HepG2 (cell line): ENCODE measurements around the gene FTL. TPM values are rescaled to one million over a fixed set of nuclear protein-coding genes. Genes with fewer than 3 reads are reported as not detected.

Experiments
- ELF3 ChIP-seq: IDR thresholded peaks from 2 replicates; pipeline ENCODE4 v1.6.1; 2016; ENCODE audit warnings: missing genetic modification reagents, missing compliant biosample characterization
- MXD4 ChIP-seq: IDR thresholded peaks from 2 replicates; pipeline ENCODE4 v1.6.1; 2016; ENCODE audit warnings: mild to moderate bottlenecking, missing biosample characterization, missing genetic modification reagents
- ZKSCAN8 ChIP-seq: IDR thresholded peaks from 2 replicates; pipeline ENCODE4 v1.6.1; 2016; ENCODE audit warnings: borderline replicate concordance, missing genetic modification reagents, missing compliant biosample characterization
- ZNF138 ChIP-seq: sonication (generic); formaldehyde crosslinking; IDR thresholded peaks from 2 replicates; pipeline ENCODE4 v1.5.0; 2020; ENCODE audit warnings: mild to moderate bottlenecking, low read depth, missing genetic modification reagents
- ZNF230 ChIP-seq: sonication (generic); formaldehyde crosslinking; IDR thresholded peaks from 2 replicates; pipeline ENCODE4 v1.4.0; 2020; ENCODE audit warnings: mild to moderate bottlenecking, missing genetic modification reagents
- ZNF282 ChIP-seq: fragments of 450-650 bp; IDR thresholded peaks from 2 replicates; pipeline ENCODE4 v1.6.1; 2018; ENCODE audit not compliant: partially characterized antibody
- ZNF558 ChIP-seq: sonication (generic); formaldehyde crosslinking; IDR thresholded peaks from 2 replicates; pipeline ENCODE4 v1.9.0; 2022; ENCODE audit warnings: mild to moderate bottlenecking, missing genetic modification reagents, borderline replicate concordance
- ZNF615 ChIP-seq: sonication (generic); formaldehyde crosslinking; IDR thresholded peaks from 2 replicates; pipeline ENCODE4 v1.5.0; 2020; ENCODE audit warnings: mild to moderate bottlenecking, missing genetic modification reagents, borderline replicate concordance
- ZNF766 ChIP-seq: sonication (generic); formaldehyde crosslinking; IDR thresholded peaks from 2 replicates; pipeline ENCODE4 v1.5.0; 2020; ENCODE audit warnings: missing genetic modification reagents, borderline replicate concordance
- polyA plus RNA-seq, 8 experiments: library from polyadenylated mRNA; depleted of rRNA in 3 of 8; stranded (reverse) in 7 of 8; unstranded in 1 of 8; fragments of >200 nt; fragmentation: Illumina TruSeq in 4 of 8; extraction: Trizol in 4 of 8; gene quantifications; 2 replicates each; pipeline versions ENCODE4 v1.2.1 to v1.2.3, GENCODE V29; 2011 to 2016; ENCODE audit warnings: low read depth in 4 of 8, missing spikeins in 1 of 8, mixed read lengths in 1 of 8; ENCODE audit not compliant: insufficient read depth in 1 of 8
- total RNA-seq, 5 experiments: library from RNA; depleted of rRNA; stranded (reverse); fragments of >200 nt; fragmentation: Illumina TruSeq; extraction: Trizol; gene quantifications; 2 replicates each; pipeline ENCODE4 v1.2.3, GENCODE V29; 2016; ENCODE audit warnings: low read depth in 1 of 5
- TF ChIP-seq, protein P1 (sequence below): sonication (generic); formaldehyde crosslinking; IDR thresholded peaks from 2 replicates; pipeline ENCODE4 v1.4.0; 2020; ENCODE audit warnings: mild to moderate bottlenecking, missing genetic modification reagents
- TF ChIP-seq, protein P2 (sequence below): sonication (generic); formaldehyde crosslinking; IDR thresholded peaks from 2 replicates; pipeline ENCODE4 v1.5.0; 2020; ENCODE audit warnings: mild to moderate bottlenecking, missing genetic modification reagents
- TF ChIP-seq, protein P3 (sequence below): sonication (generic); formaldehyde crosslinking; IDR thresholded peaks from 2 replicates; pipeline ENCODE4 v1.5.0; 2020; ENCODE audit warnings: missing genetic modification reagents
- TF ChIP-seq, protein P4 (sequence below): sonication (generic); formaldehyde crosslinking; IDR thresholded peaks from 2 replicates; pipeline ENCODE4 v1.5.0; 2020; ENCODE audit warnings: missing genetic modification reagents
- TF ChIP-seq, protein P5 (sequence below): sonication (generic); formaldehyde crosslinking; IDR thresholded peaks from 2 replicates; pipeline ENCODE4 v1.4.0; 2020; ENCODE audit warnings: mild to moderate bottlenecking, missing genetic modification reagents, borderline replicate concordance
- TF ChIP-seq, protein P6 (sequence below): sonication (generic); formaldehyde crosslinking; IDR thresholded peaks from 2 replicates; pipeline ENCODE4 v1.8.1; 2023; ENCODE audit warnings: mild to moderate bottlenecking, missing genetic modification reagents

FTL gene
- total and polyA plus RNA-seq, 2 of the 13 experiments (the other 11 are each of a cell fraction or from before 2014, with no cell fraction given), result 2,721 to 8,800 TPM

DNA sequence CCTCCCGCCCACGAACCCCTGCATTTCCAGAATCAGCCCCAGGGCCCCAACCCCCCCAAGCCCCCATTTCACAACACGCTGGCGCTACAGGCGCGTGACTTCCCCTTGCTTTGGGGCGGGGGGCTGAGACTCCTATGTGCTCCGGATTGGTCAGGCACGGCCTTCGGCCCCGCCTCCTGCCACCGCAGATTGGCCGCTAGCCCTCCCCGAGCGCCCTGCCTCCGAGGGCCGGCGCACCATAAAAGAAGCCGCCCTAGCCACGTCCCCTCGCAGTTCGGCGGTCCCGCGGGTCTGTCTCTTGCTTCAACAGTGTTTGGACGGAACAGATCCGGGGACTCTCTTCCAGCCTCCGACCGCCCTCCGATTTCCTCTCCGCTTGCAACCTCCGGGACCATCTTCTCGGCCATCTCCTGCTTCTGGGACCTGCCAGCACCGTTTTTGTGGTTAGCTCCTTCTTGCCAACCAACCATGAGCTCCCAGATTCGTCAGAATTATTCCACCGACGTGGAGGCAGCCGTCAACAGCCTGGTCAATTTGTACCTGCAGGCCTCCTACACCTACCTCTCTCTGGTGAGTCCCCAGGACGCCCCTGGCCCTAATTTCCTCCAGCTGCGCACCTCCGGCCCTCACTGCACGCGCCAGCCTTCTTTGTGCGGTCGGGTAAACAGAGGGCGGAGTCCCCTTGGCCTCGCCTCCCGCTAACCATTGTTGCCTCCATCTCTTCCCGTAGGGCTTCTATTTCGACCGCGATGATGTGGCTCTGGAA is at the start of gene FTL (continued):
- TF ChIP-seq, protein P1, sequence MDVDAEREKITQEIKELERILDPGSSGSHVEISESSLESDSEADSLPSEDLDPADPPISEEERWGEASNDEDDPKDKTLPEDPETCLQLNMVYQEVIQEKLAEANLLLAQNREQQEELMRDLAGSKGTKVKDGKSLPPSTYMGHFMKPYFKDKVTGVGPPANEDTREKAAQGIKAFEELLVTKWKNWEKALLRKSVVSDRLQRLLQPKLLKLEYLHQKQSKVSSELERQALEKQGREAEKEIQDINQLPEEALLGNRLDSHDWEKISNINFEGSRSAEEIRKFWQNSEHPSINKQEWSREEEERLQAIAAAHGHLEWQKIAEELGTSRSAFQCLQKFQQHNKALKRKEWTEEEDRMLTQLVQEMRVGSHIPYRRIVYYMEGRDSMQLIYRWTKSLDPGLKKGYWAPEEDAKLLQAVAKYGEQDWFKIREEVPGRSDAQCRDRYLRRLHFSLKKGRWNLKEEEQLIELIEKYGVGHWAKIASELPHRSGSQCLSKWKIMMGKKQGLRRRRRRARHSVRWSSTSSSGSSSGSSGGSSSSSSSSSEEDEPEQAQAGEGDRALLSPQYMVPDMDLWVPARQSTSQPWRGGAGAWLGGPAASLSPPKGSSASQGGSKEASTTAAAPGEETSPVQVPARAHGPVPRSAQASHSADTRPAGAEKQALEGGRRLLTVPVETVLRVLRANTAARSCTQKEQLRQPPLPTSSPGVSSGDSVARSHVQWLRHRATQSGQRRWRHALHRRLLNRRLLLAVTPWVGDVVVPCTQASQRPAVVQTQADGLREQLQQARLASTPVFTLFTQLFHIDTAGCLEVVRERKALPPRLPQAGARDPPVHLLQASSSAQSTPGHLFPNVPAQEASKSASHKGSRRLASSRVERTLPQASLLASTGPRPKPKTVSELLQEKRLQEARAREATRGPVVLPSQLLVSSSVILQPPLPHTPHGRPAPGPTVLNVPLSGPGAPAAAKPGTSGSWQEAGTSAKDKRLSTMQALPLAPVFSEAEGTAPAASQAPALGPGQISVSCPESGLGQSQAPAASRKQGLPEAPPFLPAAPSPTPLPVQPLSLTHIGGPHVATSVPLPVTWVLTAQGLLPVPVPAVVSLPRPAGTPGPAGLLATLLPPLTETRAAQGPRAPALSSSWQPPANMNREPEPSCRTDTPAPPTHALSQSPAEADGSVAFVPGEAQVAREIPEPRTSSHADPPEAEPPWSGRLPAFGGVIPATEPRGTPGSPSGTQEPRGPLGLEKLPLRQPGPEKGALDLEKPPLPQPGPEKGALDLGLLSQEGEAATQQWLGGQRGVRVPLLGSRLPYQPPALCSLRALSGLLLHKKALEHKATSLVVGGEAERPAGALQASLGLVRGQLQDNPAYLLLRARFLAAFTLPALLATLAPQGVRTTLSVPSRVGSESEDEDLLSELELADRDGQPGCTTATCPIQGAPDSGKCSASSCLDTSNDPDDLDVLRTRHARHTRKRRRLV, result 0 out of 2 replicates have a peak, but pooled peaks have one; percentile 49
- TF ChIP-seq ZNF230 (CRISPR knock-in tag) (peak; percentile 33; the same call in 1 of the 2 replicates), ZKSCAN8 (0 out of 2 replicates have a peak, but pooled peaks have one; percentile 40), ZNF558 (peak; percentile 74; the same call in 1 of the 2 replicates), ZNF615 (CRISPR knock-in tag) (peak; percentile 31), ZNF282 (no peak), ELF3 (CRISPR knock-in tag) (peak; percentile 62; the same call in 1 of the 2 replicates), MXD4 (no peak; the same call in none of the 2 replicates), ZNF766 (peak; percentile 79), ZNF138 (no peak; the same call in none of the 2 replicates)
- TF ChIP-seq, protein P2, sequence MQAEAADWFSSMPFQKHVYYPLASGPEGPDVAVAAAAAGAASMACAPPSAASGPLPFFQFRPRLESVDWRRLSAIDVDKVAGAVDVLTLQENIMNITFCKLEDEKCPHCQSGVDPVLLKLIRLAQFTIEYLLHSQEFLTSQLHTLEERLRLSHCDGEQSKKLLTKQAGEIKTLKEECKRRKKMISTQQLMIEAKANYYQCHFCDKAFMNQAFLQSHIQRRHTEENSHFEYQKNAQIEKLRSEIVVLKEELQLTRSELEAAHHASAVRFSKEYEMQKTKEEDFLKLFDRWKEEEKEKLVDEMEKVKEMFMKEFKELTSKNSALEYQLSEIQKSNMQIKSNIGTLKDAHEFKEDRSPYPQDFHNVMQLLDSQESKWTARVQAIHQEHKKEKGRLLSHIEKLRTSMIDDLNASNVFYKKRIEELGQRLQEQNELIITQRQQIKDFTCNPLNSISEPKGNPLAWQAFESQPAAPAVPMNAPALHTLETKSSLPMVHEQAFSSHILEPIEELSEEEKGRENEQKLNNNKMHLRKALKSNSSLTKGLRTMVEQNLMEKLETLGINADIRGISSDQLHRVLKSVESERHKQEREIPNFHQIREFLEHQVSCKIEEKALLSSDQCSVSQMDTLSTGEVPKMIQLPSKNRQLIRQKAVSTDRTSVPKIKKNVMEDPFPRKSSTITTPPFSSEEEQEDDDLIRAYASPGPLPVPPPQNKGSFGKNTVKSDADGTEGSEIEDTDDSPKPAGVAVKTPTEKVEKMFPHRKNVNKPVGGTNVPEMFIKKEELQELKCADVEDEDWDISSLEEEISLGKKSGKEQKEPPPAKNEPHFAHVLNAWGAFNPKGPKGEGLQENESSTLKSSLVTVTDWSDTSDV (CRISPR knock-in tag), result no peak
- TF ChIP-seq, protein P3, sequence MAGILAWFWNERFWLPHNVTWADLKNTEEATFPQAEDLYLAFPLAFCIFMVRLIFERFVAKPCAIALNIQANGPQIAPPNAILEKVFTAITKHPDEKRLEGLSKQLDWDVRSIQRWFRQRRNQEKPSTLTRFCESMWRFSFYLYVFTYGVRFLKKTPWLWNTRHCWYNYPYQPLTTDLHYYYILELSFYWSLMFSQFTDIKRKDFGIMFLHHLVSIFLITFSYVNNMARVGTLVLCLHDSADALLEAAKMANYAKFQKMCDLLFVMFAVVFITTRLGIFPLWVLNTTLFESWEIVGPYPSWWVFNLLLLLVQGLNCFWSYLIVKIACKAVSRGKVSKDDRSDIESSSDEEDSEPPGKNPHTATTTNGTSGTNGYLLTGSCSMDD (CRISPR knock-in tag), result no peak
- TF ChIP-seq, protein P4, sequence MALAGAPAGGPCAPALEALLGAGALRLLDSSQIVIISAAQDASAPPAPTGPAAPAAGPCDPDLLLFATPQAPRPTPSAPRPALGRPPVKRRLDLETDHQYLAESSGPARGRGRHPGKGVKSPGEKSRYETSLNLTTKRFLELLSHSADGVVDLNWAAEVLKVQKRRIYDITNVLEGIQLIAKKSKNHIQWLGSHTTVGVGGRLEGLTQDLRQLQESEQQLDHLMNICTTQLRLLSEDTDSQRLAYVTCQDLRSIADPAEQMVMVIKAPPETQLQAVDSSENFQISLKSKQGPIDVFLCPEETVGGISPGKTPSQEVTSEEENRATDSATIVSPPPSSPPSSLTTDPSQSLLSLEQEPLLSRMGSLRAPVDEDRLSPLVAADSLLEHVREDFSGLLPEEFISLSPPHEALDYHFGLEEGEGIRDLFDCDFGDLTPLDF (CRISPR knock-in tag), result peak; percentile 65
- TF ChIP-seq, protein P5, sequence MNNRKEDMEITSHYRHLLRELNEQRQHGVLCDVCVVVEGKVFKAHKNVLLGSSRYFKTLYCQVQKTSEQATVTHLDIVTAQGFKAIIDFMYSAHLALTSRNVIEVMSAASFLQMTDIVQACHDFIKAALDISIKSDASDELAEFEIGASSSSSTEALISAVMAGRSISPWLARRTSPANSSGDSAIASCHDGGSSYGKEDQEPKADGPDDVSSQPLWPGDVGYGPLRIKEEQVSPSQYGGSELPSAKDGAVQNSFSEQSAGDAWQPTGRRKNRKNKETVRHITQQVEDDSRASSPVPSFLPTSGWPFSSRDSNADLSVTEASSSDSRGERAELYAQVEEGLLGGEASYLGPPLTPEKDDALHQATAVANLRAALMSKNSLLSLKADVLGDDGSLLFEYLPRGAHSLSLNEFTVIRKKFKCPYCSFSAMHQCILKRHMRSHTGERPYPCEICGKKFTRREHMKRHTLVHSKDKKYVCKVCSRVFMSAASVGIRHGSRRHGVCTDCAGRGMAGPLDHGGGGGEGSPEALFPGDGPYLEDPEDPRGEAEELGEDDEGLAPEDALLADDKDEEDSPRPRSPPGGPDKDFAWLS, result peak; percentile 85; the same call in 1 of the 2 replicates
- TF ChIP-seq, protein P6, sequence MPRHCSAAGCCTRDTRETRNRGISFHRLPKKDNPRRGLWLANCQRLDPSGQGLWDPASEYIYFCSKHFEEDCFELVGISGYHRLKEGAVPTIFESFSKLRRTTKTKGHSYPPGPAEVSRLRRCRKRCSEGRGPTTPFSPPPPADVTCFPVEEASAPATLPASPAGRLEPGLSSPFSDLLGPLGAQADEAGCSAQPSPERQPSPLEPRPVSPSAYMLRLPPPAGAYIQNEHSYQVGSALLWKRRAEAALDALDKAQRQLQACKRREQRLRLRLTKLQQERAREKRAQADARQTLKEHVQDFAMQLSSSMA (CRISPR knock-in tag), result peak; percentile 86; the same call in 1 of the 2 replicates
